ENCODE measurements around the gene C19orf85. TPM values are rescaled to one million over a fixed set of nuclear protein-coding genes. Genes with fewer than 3 reads are reported as not detected.
A peak's percentile ranks its signal among the peaks of the same experiment; 100 is the strongest.
"Not testable (repeated sequence)": the region's sequence is repeated elsewhere in the genome, so short reads cannot be mapped to it uniquely, and the experiment has no call there.

The C19orf85 gene
- total RNA-seq, 1 donor from 2014 or later, result not detected

DNA sequence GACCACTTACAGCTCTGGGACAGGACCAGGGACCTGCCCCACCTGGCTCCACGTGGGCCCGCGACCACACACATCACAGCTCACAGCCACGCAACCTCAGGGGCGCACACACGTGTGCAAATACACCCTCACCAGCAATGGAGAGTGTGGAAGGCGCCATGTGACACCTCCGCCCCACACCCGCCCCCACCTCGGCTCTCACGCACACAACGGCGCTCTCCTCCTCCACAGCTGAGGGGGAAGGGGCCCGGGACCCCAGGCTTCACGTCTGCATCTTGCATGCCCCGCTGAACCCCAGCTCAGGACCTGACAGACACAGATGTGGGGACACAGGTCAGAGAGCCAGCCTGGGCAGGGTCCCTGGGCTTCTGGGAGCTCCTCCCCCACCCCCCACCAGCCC, 15.1 kb downstream of the C19orf85 start:
- intact Hi-C loops (cut with DNase I), result no loop called here

DNA sequence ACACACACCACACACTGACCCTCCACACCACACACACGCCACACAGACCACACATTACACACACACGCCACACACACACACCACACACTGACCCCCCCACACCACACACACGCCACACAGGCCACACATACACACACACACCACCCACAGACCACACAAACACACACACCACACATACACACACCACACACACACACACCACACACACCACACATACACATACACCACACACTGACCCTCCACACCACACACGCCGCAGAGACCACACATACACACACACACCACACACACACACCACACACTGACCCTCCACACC, 16.4 kb downstream of the C19orf85 start:
- DNase-seq (ENCODE audit: missing footprints); intact Hi-C loops (cut with DNase I); ATAC-seq: not testable (repeated sequence)

More for the DNA sequence above, 15.1 kb downstream of the C19orf85 start:
- ATAC-seq (no peak), DNase-seq (ENCODE audit: missing footprints) (no peak)

DNA sequence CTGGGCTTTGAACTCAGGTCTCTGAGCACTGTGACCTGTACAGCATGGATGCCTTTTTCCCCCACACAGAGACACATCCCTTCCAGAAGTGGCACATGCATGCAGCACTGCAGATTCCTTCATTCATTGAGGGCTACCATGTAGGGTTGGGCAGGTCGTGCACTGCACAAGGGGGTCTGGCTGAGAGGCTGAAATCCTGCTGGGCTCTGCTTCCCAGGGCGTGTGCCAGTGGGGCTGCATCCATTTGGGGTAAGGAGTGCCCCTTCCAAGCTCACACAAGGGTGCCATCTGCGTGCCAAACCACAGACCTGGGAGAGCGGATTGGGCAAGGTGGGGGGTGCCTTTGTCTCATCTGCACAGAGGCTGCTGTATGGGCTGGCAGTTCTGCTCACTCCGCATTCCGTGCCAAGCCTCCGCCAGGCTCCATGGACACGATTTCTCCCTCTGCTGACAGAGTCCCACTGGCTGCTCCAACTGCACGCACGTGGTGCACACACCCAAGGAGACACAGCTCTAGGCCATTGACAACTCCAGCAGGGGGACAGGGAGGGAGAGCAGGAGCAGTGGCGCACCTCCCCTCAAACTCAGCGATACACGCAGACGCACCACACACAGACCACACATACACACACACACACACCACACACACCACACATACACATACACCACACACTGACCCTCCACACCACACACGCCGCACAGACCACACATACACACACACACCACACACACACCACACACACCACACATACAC, 17.0 kb downstream of the C19orf85 start:
- ATAC-seq (peak; percentile 47), DNase-seq (ENCODE audit: missing footprints) (no peak)
- intact Hi-C loops (cut with DNase I), result no loop called here

DNA sequence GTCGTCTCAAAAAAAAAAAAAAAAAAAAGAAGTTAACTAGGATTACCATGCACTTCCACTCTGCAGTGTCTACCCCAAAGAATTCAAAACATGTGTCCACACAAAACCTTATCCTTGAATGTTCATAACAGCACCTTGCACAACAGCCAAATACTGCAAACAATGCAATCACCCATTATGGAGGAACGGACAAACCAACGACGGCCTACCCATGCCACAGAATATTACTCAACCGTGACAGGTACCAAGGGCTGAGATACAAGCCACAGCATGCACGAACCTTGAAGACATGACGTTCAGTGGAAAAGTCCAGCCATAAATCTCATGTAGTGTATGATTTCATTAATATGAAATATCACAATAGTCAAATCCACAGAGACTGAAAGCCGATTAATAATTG, 18.5 kb downstream of the C19orf85 start:
- intact Hi-C loops (cut with DNase I), result no loop called here
- ATAC-seq (no peak), DNase-seq (ENCODE audit: missing footprints) (no peak)

DNA sequence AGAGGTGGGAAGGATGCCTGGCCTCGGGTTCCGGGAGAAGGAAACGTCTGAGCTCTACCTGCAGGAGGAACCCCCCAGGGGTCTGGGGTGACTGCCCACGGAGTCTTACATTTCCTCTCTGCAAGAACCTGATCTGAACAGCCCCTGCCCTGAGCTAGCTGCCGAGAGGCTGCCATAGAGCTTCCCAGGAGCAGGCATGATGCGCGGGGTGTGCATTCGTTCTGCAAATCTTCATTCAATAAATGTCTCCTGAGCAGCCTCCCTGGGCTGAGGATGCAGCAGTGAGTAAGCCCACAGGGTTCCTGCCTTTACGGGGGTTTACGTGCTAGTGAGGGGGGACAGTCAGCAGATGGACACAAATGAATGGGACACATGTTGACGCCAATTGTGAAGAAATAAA, 19.9 kb downstream of the C19orf85 start:
- ATAC-seq, result no peak
- no peak for DNase-seq (ENCODE audit: missing footprints)
- intact Hi-C loops (cut with DNase I), result no loop called here

DNA sequence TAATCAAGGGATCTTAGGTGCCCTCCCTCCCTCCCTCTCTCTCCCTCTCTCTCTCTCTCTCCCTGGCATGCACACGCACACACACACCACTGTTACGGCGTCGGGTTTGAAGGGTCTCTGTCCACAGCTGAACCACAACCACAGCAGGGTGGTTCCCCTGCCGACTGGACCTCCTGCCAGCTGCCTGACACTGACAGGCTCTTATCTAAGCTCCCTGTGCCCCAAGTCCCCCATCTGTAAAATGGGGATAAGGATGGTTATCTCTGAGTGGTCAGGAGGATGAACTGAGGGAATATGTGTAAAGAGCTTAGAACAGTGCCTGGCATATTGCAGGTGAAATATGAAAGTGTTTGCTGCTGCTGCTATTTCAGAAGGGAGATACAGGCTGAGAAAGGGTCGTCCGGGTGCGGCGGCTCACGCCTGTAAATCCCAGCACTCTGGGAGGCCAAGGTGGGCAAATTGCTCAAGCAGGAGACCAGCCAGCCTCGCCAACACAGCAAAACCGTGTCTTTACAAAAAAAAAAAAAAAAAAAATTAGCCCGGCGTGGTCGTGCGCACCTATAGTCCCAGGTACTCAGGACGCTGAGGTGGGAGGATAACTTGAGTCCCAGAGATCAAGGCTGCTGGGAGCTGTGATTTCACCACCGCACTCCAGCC, 20.6 kb downstream of the C19orf85 start:
- no peak for DNase-seq (ENCODE audit: missing footprints)
- intact Hi-C loops (cut with DNase I), result no loop called here
- ATAC-seq, result no peak

DNA sequence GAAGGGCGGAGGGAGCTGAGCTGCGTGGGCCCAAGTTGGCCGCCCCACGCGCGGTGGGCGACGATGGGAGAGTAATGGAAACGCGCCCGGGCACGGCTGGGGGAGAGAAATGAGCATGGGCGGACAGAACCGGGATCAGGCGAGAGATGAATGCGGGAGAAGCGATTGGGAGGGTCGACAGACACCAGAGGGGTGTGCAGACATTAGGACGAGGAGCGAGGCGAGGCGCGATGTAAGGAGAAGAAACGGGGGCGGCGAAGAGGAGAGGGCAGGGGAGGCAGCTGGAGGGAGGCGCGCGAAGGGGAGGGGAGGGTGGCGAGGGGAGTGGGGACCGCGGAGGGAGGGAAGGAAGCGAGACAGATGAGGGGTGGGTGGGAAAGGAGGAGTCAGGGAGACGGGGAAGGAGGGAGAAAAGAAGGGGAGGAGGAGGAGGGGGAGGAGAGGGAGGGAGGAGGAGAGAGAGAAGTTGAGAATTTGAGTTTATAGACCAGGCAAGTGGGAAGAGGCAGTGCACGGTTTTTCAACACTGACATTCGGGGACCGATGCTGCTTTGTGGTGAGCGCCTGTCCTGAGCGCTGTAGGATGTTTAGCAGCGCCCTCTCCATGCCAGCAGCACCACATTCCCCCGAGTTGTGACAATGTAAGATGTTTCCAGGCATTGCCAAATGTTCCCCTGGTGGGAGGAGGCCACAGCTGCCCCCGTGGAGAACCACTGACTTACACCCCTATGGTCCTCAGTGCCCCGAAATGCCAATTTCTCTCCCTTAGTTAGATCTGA, 21.3 kb downstream of the C19orf85 start, which contains the start of gene SHISA7:
Gene SHISA7 (minus strand): TSS at position 256 of the 779 bp plus-strand sequence. CDS start 437 bp downstream, outside the sequence.
- DNase-seq (ENCODE audit: missing footprints), result no peak
- intact Hi-C loops (cut with DNase I), result no loop called here
- no peak for ATAC-seq

DNA sequence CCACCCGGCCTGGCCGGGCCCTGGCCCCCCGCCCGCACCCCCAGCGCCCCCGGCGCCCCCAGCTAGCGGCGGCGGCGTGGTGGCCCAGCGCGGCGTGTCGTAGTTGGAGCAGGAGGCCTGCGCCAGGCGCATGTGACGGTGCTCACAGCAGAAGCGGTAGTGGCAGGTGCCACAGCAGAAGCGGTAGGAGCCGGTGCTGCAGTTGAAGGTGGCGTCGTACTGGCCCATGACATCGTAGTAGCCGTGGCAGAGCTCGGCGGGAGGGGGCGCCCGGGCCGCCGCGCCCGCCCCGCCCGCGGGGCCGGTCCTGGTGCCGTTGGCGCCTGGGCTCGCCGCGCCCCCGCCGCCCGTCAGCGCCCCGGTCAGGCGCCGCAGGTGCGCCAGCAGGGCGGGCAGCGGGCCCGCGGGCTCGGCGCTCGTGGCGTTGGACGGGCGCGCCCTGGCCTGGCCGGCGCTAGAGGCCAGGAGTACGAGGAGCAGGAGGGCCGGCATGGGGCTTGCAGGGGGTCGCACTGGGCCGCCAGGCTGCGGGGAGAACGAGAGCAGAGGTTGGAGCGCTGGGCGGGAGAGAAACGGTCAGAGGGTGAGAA, 22.1 kb downstream of the C19orf85 start:
- intact Hi-C loops (cut with DNase I), result no loop called here
- no peak for ATAC-seq

DNA sequence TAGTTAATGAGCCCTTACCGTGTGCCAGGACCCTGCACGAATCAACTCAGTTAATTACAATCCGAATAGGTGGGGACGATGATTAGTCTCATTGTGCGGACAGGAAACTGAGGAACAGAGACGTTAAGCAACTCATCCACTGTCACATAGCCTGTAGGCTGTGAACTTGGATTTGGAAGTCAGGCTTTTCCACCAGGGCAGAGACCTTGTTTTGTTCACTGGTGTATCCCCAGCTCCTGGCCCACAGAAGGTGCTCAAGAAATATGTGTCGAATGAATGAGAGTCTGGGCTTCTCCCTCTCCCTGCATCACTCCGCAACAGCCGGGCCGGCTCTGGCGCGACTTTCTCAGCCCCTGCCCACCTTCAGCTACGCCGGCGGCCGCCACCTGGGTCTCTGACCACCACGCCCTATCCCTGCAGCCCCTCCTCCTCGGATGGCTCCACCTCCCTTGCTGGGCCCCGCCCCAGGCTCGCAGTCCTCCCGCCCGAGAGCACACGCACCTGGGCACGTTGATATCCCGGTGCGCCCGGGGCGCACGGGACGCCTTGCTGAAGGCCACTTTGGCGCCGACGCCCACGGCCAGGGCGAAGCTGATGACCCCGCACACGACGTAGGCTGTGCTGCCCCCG, 22.7 kb downstream of the C19orf85 start:
- intact Hi-C loops (cut with DNase I), result no loop called here
- DNase-seq (ENCODE audit: missing footprints), result no peak
- no peak for ATAC-seq

More for the DNA sequence above, 22.1 kb downstream of the C19orf85 start:
- no peak for DNase-seq (ENCODE audit: missing footprints)

DNA sequence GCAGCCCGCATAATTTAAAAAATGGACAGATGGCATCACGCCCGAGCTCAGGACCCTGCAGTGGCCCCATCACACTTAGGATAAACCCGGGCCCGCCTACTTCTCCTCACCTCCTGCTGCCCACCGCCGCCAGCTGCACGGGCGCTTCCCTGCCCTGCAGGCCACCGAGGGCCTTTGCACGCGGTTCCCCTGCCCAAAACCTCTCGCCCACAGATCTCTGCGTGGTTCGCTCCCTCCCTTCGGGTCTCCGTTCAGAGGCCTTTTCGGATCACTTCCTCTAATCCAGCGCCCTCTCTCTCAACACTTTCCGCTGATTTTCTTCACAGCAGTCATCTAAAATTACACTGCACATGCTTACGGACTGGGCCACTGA, 23.2 kb downstream of the C19orf85 start:
- no peak for DNase-seq (ENCODE audit: missing footprints)
- intact Hi-C loops (cut with DNase I), result no loop called here
- no peak for ATAC-seq

DNA sequence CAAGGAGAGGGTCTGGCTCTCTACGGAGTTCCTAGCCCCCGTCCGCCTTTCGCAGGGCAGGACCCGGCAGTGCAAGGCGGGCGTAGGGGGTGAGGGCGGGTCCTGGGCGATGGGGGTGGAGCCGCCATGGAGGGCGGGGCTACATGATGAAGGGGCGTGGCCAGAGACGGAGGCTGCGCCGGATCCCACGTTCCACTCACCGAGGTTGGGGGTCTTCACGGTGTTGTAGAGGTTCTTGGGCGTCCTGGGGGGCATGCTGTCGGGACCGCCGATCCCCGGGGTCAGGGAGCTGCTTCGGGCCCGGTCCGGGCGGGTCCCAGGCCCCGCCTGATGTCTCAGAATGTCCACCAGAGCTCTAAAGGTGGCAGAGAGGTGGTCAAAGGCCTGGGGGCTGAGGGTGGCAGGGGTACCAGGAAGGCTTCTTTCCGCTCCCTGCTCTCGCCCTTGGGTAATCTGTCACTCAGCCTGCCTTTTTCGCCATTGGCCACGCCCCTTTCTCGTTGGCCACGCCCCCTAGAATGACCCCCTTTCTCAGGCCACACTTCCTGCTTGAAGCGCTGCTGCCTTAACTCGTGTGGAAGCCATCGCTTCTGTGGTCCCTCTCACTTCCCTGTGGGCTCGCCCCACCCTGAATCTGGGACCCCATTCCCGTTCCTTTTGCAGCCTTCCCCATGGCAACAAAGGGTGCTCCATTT, 24.0 kb downstream of the C19orf85 start:
- DNase-seq (ENCODE audit: missing footprints) (no peak), ATAC-seq (no peak)
- intact Hi-C loops (cut with DNase I), result no loop called here

DNA sequence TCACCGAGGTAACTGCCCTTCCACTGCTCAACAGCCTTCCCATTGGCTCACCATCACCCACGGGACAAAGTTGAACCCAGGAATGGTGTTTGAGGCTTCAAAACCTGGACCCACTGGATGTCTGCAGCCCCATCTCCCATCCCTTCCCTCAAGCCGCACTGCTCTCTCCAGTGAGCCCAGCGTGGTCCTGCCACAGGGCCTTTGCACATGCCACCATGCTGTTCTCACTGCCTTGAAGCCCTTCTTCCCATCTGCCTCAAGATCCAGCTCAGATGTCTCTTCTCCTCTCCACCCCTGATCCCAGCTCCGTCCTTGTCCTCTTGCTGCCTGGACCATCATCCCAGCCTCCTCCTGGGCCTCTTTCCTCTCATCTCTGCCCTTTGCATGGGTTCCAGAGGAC, 25.5 kb downstream of the C19orf85 start:
- DNase-seq (ENCODE audit: missing footprints), result no peak
- intact Hi-C loops (cut with DNase I), result no loop called here
- ATAC-seq, result no peak

DNA sequence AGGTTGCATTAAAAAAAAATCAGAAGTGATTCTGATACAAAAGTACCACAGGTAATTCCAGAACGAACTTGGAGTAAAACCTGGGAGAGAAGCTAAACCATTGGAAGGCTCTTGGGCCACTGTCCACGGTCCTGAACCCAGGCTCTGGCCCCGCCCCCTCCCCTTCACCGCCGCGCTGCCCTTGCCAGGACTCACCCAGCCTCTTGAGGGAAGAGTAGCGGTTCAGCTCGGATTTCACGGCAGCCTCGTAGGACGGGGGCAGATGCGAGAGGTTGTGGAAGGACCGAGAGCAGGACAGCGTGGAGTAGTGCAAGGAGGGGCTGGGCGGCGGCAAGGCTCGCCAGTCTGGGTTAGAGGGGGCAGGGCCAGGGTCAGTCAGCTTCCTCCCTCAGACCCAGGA, 27.1 kb downstream of the C19orf85 start:
- DNase-seq (ENCODE audit: missing footprints) (no peak), ATAC-seq (peak; percentile 75)
- intact Hi-C loops (cut with DNase I), result no loop called here

DNA sequence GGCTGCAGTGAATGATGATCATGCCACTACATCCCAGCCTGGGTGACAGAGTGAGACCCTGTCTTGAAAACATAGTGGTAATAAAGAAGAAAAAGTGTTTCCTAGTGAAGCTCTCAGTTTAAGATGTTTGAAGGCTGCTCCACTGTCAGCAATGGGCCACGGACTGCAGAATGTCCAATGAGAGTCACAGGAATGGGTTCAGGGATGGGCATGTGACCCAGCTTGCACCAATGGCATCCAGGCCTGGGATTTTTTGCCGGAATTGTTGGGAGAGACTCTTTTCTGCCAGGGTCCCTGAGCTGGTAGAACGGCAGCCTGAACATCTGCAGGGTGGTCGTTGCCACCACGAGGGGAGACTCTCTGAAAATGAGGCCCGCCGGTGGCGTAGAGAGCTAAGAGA, 27.7 kb downstream of the C19orf85 start:
- ATAC-seq (no peak), DNase-seq (ENCODE audit: missing footprints) (no peak)
- intact Hi-C loops (cut with DNase I), result no loop called here

DNA sequence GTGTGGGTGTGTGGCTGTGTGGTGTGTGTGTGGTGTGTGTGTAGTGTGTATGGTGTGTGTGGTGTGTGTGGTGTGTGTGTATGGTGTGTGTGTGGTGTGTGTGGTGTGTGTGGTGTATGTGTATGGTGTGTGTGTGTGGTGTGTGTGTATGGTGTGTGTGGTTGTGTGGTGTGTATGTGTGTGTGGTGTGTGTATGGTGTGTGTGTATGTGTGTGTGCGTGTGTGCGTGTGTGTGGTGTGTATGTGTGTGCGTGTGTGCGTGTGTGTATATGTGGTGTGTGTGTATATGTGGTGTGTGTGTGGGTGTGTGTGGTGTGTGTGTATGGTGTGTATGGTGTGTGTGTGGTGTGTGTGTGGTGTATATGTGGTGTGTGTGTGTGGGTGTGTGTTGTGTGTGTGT, 29.5 kb downstream of the C19orf85 start:
- intact Hi-C loops (cut with DNase I), result no loop called here
- ATAC-seq, result no peak
- no peak for DNase-seq (ENCODE audit: missing footprints)

DNA sequence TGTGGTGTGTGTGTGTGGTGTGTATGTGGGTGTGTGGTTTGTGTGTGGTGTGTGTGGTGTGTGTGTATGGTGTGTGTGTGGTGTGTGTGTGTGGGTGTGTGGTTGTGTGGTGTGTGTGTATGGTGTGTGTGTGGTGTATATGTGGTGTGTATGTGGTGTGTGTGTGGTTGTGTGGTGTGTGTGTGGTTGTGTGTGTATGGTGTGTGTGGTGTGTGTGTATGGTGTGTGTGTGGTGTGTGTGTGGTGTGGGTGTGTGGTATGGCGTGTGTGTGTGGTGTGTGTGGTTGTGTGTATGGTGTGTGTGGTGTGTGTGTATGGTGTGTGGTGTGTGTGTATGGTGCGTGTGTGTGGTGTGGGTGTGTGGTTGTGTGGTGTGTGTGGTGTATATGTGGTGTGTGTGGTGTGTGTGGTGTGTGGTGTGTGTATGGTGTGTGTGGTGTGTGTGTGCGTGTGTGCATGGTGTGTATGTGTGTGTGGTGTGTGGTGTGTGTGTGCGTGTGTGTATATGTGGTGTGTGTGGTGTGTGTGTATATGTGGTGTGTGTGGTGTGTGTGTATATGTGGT, 30.1 kb downstream of the C19orf85 start:
- ATAC-seq (no peak), DNase-seq (ENCODE audit: missing footprints) (no peak)
- intact Hi-C loops (cut with DNase I), result no loop called here

DNA sequence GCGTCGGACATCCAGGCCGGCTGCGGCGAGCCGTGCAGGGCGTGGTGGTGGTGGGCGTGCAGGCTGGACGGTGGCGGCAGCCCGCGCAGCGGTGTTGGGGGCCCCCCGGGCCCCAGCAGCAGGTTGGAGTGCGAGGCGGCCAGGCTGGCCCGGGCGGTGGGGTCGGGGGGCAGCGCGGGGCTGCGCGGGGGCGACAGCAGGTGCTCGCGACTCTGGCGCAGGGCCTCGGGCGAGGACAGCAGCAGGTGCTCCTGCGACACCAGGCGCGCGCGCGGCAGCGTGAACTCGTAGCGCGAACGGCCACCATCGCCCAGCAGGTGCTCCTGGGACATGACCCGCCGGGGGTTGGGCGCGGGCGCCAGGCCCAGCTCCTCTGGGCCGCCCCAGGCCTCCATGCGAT, 31.3 kb downstream of the C19orf85 start:
- ATAC-seq (no peak), DNase-seq (ENCODE audit: missing footprints) (no peak)
- intact Hi-C loops (cut with DNase I), result no loop called here

DNA sequence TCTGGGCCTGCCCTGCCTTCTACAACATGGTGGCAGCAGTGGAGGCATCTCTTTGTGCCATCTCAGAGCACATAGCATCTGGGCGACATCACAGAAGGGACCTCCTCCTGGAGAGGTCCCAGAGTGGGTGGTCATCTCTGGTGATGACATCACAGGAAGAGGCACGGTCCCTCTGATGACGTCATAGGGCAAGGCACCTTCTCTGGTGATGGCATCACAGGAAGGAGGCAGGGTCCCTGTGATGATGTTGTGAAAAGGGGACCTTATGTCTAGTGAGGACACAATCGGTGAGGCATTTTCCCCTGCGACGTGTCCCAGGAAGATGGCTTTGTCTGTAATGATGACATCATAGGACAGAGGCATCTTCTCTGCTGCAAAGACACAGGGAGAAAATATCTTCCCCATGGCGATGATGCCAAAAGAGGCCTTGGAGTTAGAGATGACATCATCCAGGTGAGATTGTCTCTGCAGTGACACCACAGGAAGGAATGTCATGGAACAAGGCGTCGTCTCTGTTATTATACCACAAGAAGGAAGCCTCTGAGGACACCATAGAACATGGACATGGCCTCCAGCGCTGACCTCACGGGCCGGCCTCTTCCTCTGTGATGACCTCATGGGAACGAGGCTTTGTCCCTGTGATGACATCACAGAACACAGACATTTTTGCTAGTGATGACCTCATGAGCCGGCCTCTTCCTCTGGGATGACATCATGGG, 32.2 kb downstream of the C19orf85 start:
- ATAC-seq, result no peak
- intact Hi-C loops (cut with DNase I), result no loop called here
- DNase-seq (ENCODE audit: missing footprints), result no peak
